SKM-1 treated with dmso at 0.1 percent for 144 hours (cell line): ENCODE data around the gene CCN6.

Experiments
- DNase-seq: peaks from one replicate; lab custom pipeline; 2025; ENCODE audit not compliant: unreplicated experiment; lab: John Stamatoyannopoulos, UW

The CCN6 gene

GRCh38 chr6:112113431-112113830 lies 59.5 kb downstream of the CCN6 start:
- no peak for DNase-seq

GRCh38 chr6:112113918-112114317 lies 60.0 kb downstream of the CCN6 start:
- DNase-seq = no peak

GRCh38 chr6:112114577-112115223 lies 60.8 kb downstream of the CCN6 start:
- DNase-seq = no peak

GRCh38 chr6:112116221-112116620 lies 62.3 kb downstream of the CCN6 start:
- DNase-seq = no peak

- peak; percentile 40 for DNase-seq
These were observed 63.6 kb downstream of the CCN6 start for GRCh38 chr6:112117554-112117953.

- DNase-seq = no peak
These were observed 64.1 kb downstream of the CCN6 start for GRCh38 chr6:112118034-112118433.
